Activated T-cell treated with anti-CD3 and anti-CD28 coated beads, Interleukin-2, amount 50 U/mL, for 24 hours (primary cell): ENCODE results near the gene FBXW12.

Source experiments
- DNase-seq: peaks from one replicate; pipeline ENCODE4 v3.0.0-alpha.2; 2020
- H3K27ac Mint-ChIP-seq: 2 replicates; pipeline ENCODE4 v1.8.0; 2020; ENCODE audit warnings: mild to moderate bottlenecking, mixed read lengths
- H3K27me3 Mint-ChIP-seq: 2 replicates; pipeline ENCODE4 v1.8.0; 2020; ENCODE audit warnings: mixed read lengths
- H3K36me3 Mint-ChIP-seq: 2 replicates; pipeline ENCODE4 v1.8.0; 2020; ENCODE audit warnings: low read depth, mixed read lengths
- H3K4me1 Mint-ChIP-seq: 2 replicates; pipeline ENCODE4 v1.8.0; 2020; ENCODE audit warnings: low read depth, mixed read lengths
- H3K4me3 Mint-ChIP-seq: 2 replicates; pipeline ENCODE4 v1.8.0; 2020; ENCODE audit warnings: mild to moderate bottlenecking, moderate library complexity, mixed read lengths
- H3K9me3 Mint-ChIP-seq: 2 replicates; pipeline ENCODE4 v1.8.0; 2020; ENCODE audit warnings: mixed read lengths

Gene FBXW12

DNA sequence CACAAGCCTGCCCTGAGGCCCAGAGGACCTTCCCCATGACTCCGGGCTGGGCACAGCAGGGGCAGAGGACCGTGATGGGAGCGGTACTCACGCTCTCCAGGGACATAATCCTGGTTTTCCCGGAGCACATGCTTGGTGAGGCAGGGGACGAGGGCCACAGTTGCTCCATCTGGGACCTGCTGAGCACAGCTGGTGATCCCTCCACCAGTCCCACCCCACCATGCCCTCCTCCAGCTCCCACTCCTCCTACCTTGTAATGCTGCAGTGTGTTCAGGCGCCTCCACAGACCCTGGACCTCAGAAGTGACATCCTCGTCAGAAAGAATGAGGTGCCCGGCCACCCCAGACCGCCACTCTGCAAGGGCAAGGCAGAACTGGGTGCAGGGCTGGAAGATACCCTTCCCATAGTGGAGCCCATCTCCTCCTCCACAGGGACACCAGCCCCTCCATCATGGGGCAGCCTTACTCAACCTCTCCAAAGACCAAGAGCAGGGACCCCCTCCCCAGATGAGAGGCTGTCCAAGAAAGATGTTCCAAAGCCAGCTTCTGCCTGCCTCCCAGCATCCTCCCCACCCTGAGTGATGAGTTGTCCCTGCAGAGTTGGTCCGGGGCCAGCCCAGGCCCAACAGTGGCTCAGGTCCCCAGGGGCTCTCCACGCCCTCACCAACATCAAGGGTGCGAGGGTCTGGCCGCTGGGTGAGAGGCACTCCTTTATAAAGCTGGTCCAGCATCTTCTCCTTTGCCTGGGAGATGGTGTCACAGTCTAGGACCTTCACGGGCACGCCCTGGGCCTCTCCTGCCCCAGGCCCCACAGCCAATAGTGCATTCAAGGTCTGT, 38.4 kb downstream of the FBXW12 start:
- no peaks in the 10 kb centered on the region for H3K36me3 Mint-ChIP-seq
- H3K27me3 Mint-ChIP-seq: no peaks in the 10 kb centered on the region
- H3K9me3 Mint-ChIP-seq: no peaks in the 10 kb centered on the region
- no peak overlapping the region for H3K27ac Mint-ChIP-seq
- DNase-seq: no peak
- H3K4me1 Mint-ChIP-seq: no peaks in the 10 kb centered on the region
- no peak overlapping the region for H3K4me3 Mint-ChIP-seq

DNA sequence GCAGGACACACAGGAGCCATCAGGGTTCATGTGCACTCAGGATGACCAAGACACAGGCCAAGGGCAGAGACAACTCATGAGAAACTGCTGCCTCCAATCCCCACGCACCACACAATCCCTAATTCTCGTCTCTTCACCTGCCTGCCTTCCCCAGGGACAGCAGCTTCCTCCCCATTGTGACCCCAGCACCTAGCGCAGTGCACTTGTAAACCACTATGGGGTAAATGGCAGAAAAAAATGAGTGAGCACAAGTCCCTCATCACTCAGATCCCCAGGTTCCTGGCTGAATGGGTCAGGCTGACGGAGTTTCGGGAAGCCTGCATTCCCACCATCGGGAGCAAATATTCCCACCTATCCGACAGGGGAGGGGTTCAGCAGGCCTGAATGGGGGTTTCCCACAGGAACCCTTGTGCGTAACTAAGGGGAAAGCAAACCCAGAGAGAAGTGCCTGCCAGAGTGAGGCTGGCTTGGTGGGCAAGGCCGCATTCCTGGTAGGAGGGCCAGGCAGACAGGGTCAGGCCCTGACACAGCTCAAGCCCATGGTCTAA, 39.1 kb downstream of the FBXW12 start:
- no peaks in the 10 kb centered on the region for H3K9me3 Mint-ChIP-seq
- no peak for DNase-seq
- H3K27me3 Mint-ChIP-seq: no peaks in the 10 kb centered on the region
- no peaks in the 10 kb centered on the region for H3K36me3 Mint-ChIP-seq
- H3K4me1 Mint-ChIP-seq: no peaks in the 10 kb centered on the region
- H3K27ac Mint-ChIP-seq: no peak overlapping the region
- H3K4me3 Mint-ChIP-seq: no peak overlapping the region

DNA sequence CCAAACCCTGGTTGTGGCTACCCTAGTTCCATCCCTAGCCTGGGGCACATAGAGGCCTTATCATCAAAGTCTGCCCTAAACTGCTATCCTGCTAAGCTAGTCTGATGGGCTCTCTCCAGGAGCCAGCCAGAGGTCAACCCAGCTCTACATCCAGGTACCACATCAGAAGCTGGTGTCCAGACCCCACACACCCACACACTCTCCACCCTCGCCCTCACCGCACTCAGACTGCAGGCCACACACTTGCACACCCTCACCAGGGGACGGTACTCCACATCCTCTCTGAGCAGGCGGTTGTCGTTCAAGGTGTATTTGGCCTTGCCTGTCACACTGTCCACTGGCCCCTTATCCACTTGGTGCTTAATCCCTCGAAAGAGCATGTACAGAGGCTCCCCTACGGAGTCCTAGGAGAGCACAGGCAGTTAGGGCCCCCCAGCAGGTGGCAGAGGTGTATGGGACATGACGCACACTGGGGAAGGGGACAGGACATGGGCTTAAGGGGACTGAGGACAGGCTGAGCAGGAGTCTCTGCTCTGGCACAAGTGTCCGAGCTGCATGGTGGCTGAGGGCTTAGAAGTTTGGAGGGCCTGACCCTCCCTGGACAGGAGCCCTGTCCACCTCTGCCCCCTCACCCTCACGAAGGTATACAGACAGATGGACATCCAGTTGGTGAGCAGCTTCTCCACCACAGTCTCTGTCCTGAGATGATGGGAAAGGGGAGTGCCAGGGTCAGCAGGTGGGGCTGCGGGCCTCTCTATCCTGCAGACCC, 39.8 kb downstream of the FBXW12 start:
- Mint-ChIP-seq H3K4me1 (no peaks in the 10 kb centered on the region), H3K4me3 (no peak overlapping the region), H3K36me3 (no peaks in the 10 kb centered on the region), H3K9me3 (no peaks in the 10 kb centered on the region), H3K27me3 (no peaks in the 10 kb centered on the region), H3K27ac (no peak overlapping the region)
- DNase-seq: no peak

DNA sequence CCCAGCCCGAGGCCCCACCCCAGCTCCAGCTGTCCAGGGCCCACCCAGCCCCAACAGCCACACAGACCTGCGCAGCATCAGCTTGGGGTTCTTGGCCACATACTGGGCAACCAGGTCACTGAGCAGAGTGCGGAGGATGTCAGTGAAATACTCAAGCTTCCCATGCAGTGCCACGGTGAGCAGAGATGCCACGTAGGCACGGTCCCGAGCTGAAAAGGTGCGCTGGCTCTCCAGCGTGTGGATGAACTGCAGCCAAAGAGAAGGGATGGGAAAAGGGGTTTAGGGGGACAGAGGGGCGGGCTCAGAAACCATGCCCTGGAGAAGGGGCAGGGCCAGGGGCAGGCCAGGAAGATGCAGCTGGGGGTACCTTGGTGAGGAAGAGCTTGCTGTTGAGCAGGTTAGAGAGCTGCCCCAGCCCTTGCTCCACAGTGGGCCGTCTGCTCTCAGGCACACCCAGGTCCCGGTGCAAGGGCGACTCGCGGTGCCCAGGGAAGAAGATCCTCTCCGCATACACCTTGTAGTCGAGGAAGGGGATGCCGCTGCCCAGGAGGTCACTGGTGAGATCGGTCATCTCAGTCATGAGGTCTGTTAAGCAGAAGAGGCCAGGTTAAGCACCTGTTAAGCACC, 40.5 kb downstream of the FBXW12 start:
- DNase-seq: no peak
- Mint-ChIP-seq H3K4me3 (no peak overlapping the region), H3K9me3 (no peaks in the 10 kb centered on the region), H3K36me3 (no peaks in the 10 kb centered on the region), H3K4me1 (no peaks in the 10 kb centered on the region), H3K27ac (no peak overlapping the region), H3K27me3 (no peaks in the 10 kb centered on the region)

DNA sequence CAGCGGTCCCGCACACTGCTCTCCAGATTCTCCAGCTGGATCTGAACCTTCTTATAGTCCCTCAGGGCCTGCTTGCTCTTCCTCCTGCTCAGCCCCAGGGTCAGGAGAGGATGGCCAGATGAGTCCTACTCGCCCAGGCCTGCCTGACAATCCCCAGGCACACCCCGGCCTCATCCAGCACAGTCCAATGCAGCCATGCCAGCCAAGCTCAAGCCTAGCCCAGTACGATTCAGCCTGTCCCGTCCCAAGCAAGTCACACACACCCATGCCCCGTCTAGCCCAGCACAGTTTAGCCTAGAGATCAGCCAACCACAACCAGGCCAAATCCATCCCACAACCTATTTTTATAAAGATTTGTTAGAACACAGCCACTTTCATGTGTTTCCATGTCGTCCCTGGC, 41.1 kb downstream of the FBXW12 start:
- Mint-ChIP-seq H3K27ac (no peak overlapping the region), H3K27me3 (no peaks in the 10 kb centered on the region), H3K4me3 (no peak overlapping the region), H3K4me1 (no peaks in the 10 kb centered on the region), H3K36me3 (no peaks in the 10 kb centered on the region), H3K9me3 (no peaks in the 10 kb centered on the region)
- DNase-seq: no peak

DNA sequence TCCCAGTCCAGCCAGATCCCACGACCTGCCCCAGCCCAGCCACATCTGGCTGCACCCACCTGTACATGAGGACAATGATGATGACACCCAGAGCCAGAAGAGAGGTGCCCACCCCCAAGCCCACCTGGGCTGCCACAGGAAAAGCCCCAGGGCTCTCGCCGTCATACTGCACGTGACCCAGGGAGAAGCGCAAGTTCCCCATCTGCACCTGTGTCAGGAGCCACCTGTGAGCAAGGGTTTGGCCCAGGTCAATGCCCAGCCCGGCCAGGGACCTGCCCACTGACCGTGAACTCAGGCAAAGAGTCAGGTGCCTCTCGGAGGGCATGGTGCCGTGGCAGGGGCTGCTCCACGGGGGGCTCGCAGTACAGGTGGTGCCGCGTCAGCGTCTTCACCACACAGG, 41.6 kb downstream of the FBXW12 start:
- DNase-seq: no peak

DNA sequence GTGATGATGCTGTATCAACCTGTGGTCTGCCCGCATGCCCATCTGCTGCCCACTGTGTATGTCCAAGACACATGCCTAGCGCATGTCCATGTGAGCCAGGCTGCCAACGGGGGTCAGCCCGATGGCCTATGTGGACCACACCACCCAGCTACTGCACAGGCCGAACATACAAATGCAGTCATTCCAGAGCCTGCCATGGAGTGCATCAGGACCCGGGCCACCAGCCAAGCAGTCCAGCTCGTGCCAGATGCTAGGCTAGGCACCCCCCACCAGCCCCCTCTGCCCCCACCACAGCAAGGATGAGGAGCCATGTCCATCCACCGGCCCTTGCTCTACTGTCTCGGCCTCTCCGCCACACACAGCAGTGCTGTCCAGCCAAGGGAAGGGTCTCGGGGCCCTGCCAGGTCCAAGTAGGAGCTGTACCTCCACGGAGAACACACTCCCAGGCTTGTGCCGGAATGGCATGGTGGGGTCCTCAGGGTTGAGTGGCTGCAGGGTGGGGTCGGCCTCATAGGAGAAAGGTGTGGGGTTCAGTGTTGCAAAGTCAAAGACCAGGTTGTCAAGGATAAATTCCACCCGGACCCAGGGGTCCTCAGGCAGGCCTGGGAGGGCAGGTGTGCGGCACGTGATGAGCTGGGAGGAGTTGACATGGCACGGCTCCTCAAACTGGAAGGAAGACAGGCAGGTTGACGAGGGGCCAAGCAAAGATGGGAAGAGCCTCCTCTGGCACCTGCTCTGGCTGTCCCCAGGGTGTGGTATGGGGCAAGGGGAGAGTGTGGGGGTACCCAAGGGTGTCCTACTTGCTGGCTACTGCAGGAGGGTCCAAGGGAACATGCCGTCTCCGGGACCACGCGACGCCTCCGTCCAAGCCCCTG, 42.6 kb downstream of the FBXW12 start:
- H3K27ac Mint-ChIP-seq: no peak overlapping the region
- DNase-seq: no peak

More for the DNA sequence above, 41.6 kb downstream of the FBXW12 start:
- Mint-ChIP-seq H3K9me3 (no peaks in the 10 kb centered on the region), H3K4me1 (no peaks in the 10 kb centered on the region), H3K27ac (no peak overlapping the region), H3K36me3 (no peaks in the 10 kb centered on the region), H3K4me3 (no peak overlapping the region), H3K27me3 (no peaks in the 10 kb centered on the region)

DNA sequence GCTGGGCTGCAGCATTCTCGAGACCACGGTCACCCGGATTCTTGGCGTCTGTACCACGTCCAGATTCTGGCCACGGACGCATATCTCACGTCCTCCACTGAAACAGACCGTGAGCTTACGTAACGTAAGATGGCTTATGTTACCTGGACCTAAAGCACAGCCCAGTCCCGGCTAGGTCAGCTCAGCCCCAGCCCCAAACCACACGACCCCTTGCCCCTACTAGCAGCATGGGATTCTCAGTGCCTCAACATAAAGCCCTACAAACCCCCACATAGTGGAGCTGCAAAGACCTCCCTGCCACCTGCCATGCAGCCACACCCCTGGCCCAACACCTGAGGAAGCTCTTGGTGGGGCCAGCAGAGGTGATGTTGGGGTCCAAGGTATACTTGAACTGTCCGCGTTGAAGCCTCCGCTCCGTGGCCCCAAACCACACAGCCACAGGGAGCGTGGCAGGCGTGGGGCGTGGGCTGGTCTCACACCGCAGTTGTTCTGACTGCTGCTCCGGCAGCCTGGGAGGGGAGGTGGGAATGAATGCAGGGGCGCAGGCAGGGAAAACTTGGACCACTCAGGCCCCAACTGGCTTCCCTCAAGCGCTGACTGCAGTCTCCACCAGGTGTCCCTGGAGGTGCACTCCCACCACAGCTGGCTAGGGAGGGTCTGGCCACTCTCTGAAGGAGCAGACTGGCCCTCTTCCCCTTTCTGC, 43.4 kb downstream of the FBXW12 start:
- H3K27me3 Mint-ChIP-seq: no peaks in the 10 kb centered on the region
- H3K4me3 Mint-ChIP-seq: no peak overlapping the region
- no peaks in the 10 kb centered on the region for H3K4me1 Mint-ChIP-seq
- no peak for DNase-seq
- no peaks in the 10 kb centered on the region for H3K36me3 Mint-ChIP-seq
- no peak overlapping the region for H3K27ac Mint-ChIP-seq
- no peaks in the 10 kb centered on the region for H3K9me3 Mint-ChIP-seq

More for the DNA sequence above, 42.6 kb downstream of the FBXW12 start:
- Mint-ChIP-seq H3K9me3 (no peaks in the 10 kb centered on the region), H3K4me1 (no peaks in the 10 kb centered on the region), H3K4me3 (no peak overlapping the region), H3K36me3 (no peaks in the 10 kb centered on the region), H3K27me3 (no peaks in the 10 kb centered on the region)

DNA sequence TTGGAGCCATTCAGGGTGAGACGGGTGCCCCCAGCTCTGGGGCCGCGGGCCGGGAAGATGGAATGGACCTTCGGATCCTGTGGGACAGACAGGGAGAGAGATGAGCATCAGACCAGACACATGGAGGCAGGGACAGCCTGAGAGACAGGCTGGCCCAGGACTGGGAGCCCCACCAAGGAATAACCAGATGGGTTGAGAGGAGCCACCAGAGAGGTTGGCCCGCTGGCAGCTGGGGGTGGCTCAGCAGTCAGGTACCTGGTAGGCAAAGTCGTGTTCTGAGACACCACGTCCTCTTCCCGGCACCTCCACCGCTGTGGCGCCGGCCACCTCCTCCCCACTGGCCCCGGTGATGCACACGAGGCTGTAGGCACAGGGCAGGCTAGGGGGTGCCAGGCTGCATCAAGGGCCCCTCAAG, 44.1 kb downstream of the FBXW12 start:
- no peak for DNase-seq
- no peak overlapping the region for H3K27ac Mint-ChIP-seq

DNA sequence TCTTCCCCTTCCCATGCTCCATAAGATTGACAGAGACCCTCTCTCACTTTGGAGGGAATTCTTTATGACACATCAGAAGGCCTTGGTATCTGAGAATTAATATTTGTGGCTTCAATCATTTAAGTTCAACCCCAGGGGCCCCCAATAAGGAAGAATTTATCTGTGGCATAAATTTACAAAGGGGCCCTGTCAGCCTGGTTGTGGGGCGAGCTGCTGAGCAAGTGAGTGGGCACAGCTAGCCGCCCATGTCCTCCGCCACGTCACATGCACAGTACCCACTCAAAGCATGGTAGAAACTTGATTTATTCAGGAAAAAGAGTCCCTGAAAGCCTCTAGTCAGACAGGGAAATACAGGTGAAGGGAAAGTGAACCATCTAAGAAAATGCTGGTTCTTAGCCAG, 44.5 kb downstream of the FBXW12 start:
- Mint-ChIP-seq H3K4me1 (no peaks in the 10 kb centered on the region), H3K4me3 (no peak overlapping the region), H3K27me3 (no peaks in the 10 kb centered on the region), H3K27ac (no peak overlapping the region), H3K36me3 (no peaks in the 10 kb centered on the region), H3K9me3 (no peaks in the 10 kb centered on the region)
- DNase-seq: no peak

More for the DNA sequence above, 44.1 kb downstream of the FBXW12 start:
- Mint-ChIP-seq H3K36me3 (no peaks in the 10 kb centered on the region), H3K4me3 (no peak overlapping the region), H3K4me1 (no peaks in the 10 kb centered on the region), H3K9me3 (no peaks in the 10 kb centered on the region), H3K27me3 (no peaks in the 10 kb centered on the region)

DNA sequence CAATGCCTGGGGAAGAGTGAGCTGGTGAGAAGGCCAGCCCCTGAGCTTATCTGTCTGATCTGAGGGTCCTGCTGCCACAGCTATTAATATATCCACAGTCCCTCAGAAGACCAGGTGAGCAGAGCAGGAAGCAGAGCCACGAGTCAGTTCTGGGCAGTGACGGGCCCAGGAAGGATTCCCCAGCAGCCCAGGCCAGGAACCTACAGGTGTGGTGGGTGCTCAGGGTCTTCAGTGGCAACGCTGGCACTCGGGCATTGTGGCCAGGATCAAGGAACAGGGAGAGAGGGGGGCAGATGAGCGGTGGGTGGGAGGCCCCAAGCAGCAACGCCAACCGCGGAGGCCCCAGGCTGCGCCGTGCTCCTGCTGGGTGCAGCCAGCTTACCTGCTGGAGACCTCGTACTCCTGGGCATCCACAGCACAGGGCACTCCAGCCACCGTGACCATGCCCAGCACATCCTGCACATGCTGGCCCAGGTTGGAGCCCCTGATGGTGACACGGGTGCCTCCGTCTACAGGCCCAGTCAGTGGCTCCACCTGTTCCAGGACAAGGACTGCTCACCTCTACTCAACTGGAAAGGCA, 45.6 kb downstream of the FBXW12 start:
- no peaks in the 10 kb centered on the region for H3K9me3 Mint-ChIP-seq
- no peak overlapping the region for H3K4me3 Mint-ChIP-seq
- H3K27me3 Mint-ChIP-seq: no peaks in the 10 kb centered on the region
- DNase-seq: no peak
- H3K27ac Mint-ChIP-seq: no peak overlapping the region
- no peaks in the 10 kb centered on the region for H3K36me3 Mint-ChIP-seq
- no peaks in the 10 kb centered on the region for H3K4me1 Mint-ChIP-seq

DNA sequence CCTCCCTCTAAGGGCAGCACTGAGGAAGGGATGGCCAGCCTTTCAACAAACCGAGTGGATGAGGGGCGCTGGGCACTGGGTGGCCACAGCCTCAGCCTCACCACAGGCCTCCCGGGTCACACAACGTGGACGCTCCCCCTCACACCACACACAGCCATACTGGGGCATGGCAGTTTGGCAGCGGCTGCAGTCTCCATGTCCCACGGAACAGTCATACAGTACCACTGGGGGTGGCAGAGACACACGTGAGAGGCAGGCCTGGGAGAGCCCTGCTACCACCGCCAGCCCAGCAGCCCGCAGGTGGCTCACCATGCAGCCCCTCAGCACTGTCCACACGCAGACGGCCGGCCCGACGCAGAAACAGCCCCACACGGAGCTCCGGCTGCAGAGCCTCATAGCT, 46.1 kb downstream of the FBXW12 start:
- H3K27ac Mint-ChIP-seq: no peak overlapping the region
- no peak for DNase-seq
- H3K27me3 Mint-ChIP-seq: no peaks in the 10 kb centered on the region
- no peak overlapping the region for H3K4me3 Mint-ChIP-seq
- no peaks in the 10 kb centered on the region for H3K36me3 Mint-ChIP-seq
- H3K4me1 Mint-ChIP-seq: no peaks in the 10 kb centered on the region
- H3K9me3 Mint-ChIP-seq: no peaks in the 10 kb centered on the region

DNA sequence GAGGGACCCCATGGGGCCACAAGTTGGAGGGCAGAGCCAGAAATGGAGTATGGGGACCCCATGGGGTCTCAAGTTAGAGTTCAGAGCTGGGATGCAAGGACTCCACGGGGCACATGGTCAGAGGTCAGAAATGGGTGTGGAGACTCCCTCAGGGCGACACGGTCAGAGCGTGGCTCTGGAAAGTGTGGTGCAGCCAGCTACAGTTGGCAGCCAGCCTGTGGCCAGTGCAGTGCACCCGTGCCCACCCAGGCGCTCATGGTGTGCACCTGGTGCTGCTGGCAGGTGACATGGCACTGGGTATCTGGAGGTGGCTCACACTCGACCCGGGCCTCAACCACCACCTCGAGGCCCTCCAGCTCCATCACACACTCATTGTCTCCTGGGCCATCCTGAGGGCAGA, 46.6 kb downstream of the FBXW12 start:
- no peak overlapping the region for H3K4me3 Mint-ChIP-seq
- H3K4me1 Mint-ChIP-seq: no peaks in the 10 kb centered on the region
- H3K9me3 Mint-ChIP-seq: no peaks in the 10 kb centered on the region
- H3K27me3 Mint-ChIP-seq: no peaks in the 10 kb centered on the region
- no peak for DNase-seq
- no peaks in the 10 kb centered on the region for H3K36me3 Mint-ChIP-seq
- H3K27ac Mint-ChIP-seq: no peak overlapping the region
